Liver (tissue), 9 donors: ENCODE data around the gene DSE. TPM values are rescaled to one million over a fixed set of nuclear protein-coding genes. Genes with fewer than 3 reads are reported as not detected.

Experiments
- DNase-seq: peaks from one replicate; pipeline ENCODE4 v3.0.0-alpha.2; 2017; ENCODE audit warnings: low spot score
- H3K27ac ChIP-seq, 2 donors: one replicate each; pipeline ENCODE4 v1.7.0; 2013; ENCODE audit warnings: inconsistent platforms in 2 of 2, low read length in 2 of 2, control low read depth in 1 of 2, low read depth in 1 of 2, mild to moderate bottlenecking in 1 of 2
- H3K27me3 ChIP-seq, 4 donors: one replicate each; pipeline versions ENCODE4 v1.6.1 to v1.7.0; 2013; ENCODE audit warnings: low read length in 3 of 4, inconsistent platforms in 1 of 4, mild to moderate bottlenecking in 1 of 4, moderate library complexity in 1 of 4; ENCODE audit not compliant: control insufficient read depth in 4 of 4, insufficient read depth in 4 of 4
- H3K36me3 ChIP-seq, 4 donors: one replicate each; pipeline versions ENCODE4 v1.6.1 to v1.7.0; 2013; ENCODE audit warnings: low read length in 3 of 4, mild to moderate bottlenecking in 3 of 4, low read depth in 1 of 4, moderate library complexity in 1 of 4; ENCODE audit not compliant: control insufficient read depth in 4 of 4, insufficient read depth in 3 of 4
- H3K4me1 ChIP-seq, 4 donors: one replicate each; pipeline versions ENCODE4 v1.6.1 to v1.7.0; 2013; ENCODE audit warnings: low read length in 3 of 4, mild to moderate bottlenecking in 3 of 4, moderate library complexity in 1 of 4; ENCODE audit not compliant: control insufficient read depth in 4 of 4, insufficient read depth in 4 of 4
- H3K4me3 ChIP-seq, 3 donors: one replicate each; pipeline versions ENCODE4 v1.6.1 to v1.7.0; 2013; ENCODE audit warnings: low read length in 3 of 3, control low read depth in 1 of 3, low read depth in 1 of 3, mild to moderate bottlenecking in 1 of 3
- H3K9ac ChIP-seq, 2 donors: one replicate each; pipeline ENCODE4 v1.7.0; 2013; ENCODE audit warnings: low read length in 2 of 2, mild to moderate bottlenecking in 2 of 2, moderate library complexity in 2 of 2, control low read depth in 1 of 2, low read depth in 1 of 2
- H3K9me3 ChIP-seq, 4 donors: one replicate each; pipeline versions ENCODE4 v1.6.1 to v1.7.0; 2013; ENCODE audit warnings: low read length in 3 of 4; ENCODE audit not compliant: control insufficient read depth in 4 of 4
- EGR1 ChIP-seq, 2 donors: IDR thresholded peaks; 2 replicates each; pipeline ENCODE4 v1.6.1; 2016 to 2018; ENCODE audit warnings: antibody characterized with exemption in 2 of 2, low read depth in 2 of 2
- FOXA1 ChIP-seq: IDR thresholded peaks from 2 replicates; pipeline ENCODE4 v1.6.1; 2016; ENCODE audit warnings: antibody characterized with exemption
- FOXA2 ChIP-seq: IDR thresholded peaks from 2 replicates; pipeline ENCODE4 v1.6.1; 2016; ENCODE audit warnings: antibody characterized with exemption
- GABPA ChIP-seq, 2 donors: IDR thresholded peaks in 1 of 2; conservative IDR thresholded peaks in 1 of 2; 2 replicates each; pipeline ENCODE4 v1.6.1; 2016; ENCODE audit warnings: antibody characterized with exemption in 2 of 2, mild to moderate bottlenecking in 1 of 2, moderate library complexity in 1 of 2
- HNF4A ChIP-seq, 2 donors: conservative IDR thresholded peaks; 2 replicates each; pipeline ENCODE4 v1.6.1; 2016; ENCODE audit warnings: antibody characterized with exemption in 2 of 2, mild to moderate bottlenecking in 2 of 2
- HNF4G ChIP-seq: IDR thresholded peaks from 2 replicates; pipeline ENCODE4 v1.6.1; 2016; ENCODE audit warnings: antibody characterized with exemption
- JUND ChIP-seq, 2 donors: IDR thresholded peaks; 2 replicates each; pipeline ENCODE4 v1.6.1; 2016; ENCODE audit warnings: antibody characterized with exemption in 2 of 2
- NR2F2 ChIP-seq: IDR thresholded peaks from 2 replicates; pipeline ENCODE4 v1.6.1; 2016; ENCODE audit warnings: antibody characterized with exemption
- RAD21 ChIP-seq, 2 donors: IDR thresholded peaks; 2 replicates each; pipeline ENCODE4 v1.6.1; 2016; ENCODE audit warnings: antibody characterized with exemption in 2 of 2, mild to moderate bottlenecking in 2 of 2
- RXRA ChIP-seq, 2 donors: IDR thresholded peaks; 2 replicates each; pipeline ENCODE4 v1.6.1; 2017 to 2018; ENCODE audit warnings: antibody characterized with exemption in 2 of 2, mild to moderate bottlenecking in 1 of 2
- SP1 ChIP-seq: IDR thresholded peaks from 2 replicates; pipeline ENCODE4 v1.6.1; 2018; ENCODE audit warnings: antibody characterized with exemption, mild to moderate bottlenecking
- TAF1 ChIP-seq: conservative IDR thresholded peaks from 2 replicates; pipeline ENCODE4 v1.6.1; 2016; ENCODE audit warnings: antibody characterized with exemption, mild to moderate bottlenecking
- YY1 ChIP-seq: IDR thresholded peaks from 2 replicates; pipeline ENCODE4 v1.6.1; 2016; ENCODE audit warnings: antibody characterized with exemption, mild to moderate bottlenecking
- WGBS: extraction: QIAGEN DNeasy Blood & Tissue Kit; methylation state at CpG from one replicate; pipeline ENCODE4 v1.1.7; 2013; 5-methylcytosine and 5-hydroxymethylcytosine counted together
- polyA plus RNA-seq, 2 donors: library from polyadenylated mRNA; stranded (reverse) in 1 of 2; unstranded in 1 of 2; fragments of 200-250 nt in 1 of 2; fragments of >200 nt in 1 of 2; fragmentation: Nextera tagmentation in 1 of 2; extraction: Ambion mirVana in 1 of 2; gene quantifications; one replicate each; pipeline versions ENCODE4 v1.2.1 to v1.2.3, GENCODE V29; 2013 to 2015
- total RNA-seq, 2 donors: library from RNA; depleted of rRNA; stranded (reverse); fragments of >200 nt; gene quantifications; one replicate each; pipeline ENCODE4 v1.2.3, GENCODE V29; 2014
- TF ChIP-seq, protein P1 (sequence below): IDR thresholded peaks from 2 replicates; pipeline ENCODE4 v1.6.1; 2016; ENCODE audit warnings: antibody characterized with exemption, mild to moderate bottlenecking
- TF ChIP-seq, protein P2 (sequence below): IDR thresholded peaks from 2 replicates; pipeline ENCODE4 v1.6.1; 2016; ENCODE audit warnings: antibody characterized with exemption
- TF ChIP-seq, protein P3 (sequence below): IDR thresholded peaks from 2 replicates; pipeline ENCODE4 v1.6.1; 2016; ENCODE audit warnings: antibody characterized with exemption
- TF ChIP-seq, protein P4 (sequence below): IDR thresholded peaks from 2 replicates; pipeline ENCODE4 v1.6.1; 2016; ENCODE audit warnings: antibody characterized with exemption
- TF ChIP-seq, protein P5 (sequence below): fragments of 150-350 bp; IDR thresholded peaks from 2 replicates; pipeline ENCODE4 v1.5.1; 2017; ENCODE audit warnings: improper control_type of control experiment, low read depth, low read length; ENCODE audit not compliant: missing input control
- donor health status: healthy.
- donor health status: healthy.
- donor health status: healthy.
- donor health status: healthy.
- donor health status: healthy.

The DSE gene
- total and polyA plus RNA-seq, 4 donors: 5.5 to 22.8 (median 9.6) TPM

DNA sequence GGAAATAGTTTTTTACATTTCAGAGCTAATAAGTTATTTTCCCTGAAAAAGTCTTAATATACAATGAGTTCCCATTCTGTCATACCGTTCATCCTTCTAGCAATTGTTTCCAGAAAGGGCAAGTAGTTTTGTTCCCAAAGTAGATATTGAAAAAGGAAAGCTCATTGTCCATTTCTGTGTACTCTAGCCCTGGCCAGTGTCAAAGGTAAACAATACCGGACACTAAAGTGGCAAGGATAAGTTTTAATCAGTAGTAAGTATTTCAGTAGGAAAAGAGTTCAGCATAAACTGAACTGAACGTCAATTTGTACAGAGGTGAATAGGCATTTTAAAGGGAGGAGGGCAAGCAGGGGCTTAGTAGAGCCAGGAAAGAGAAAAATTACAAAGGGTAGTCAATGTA is 46.9 kb downstream of the DSE start:
- Histone ChIP-seq H3K27me3 (no peaks in the 10 kb centered on the region), H3K27ac (no peak overlapping the region), H3K9ac (no peak overlapping the region), H3K4me3 (no peak overlapping the region), H3K4me1 (peaks cover 0 to 8% (median 1%) of the 10 kb centered on the region in 4 donors), H3K9me3 (no peaks in the 10 kb centered on the region), H3K36me3 (no peaks in the 10 kb centered on the region)
- 30% methylated on average over 3 of the region's 3 CpGs for WGBS
- DNase-seq: no peak
- TF ChIP-seq RAD21 (IDR thresholded peaks at IDR 0.05) (no peak), FOXA2 (no peak), GABPA (IDR thresholded peaks at IDR 0.05 in 1 of 2, conservative IDR thresholded peaks at IDR 0.05 in 1 of 2) (no peak), FOXA1 (no peak), TAF1 (no peak), RXRA (IDR thresholded peaks at IDR 0.05) (no peak), EGR1 (IDR thresholded peaks at IDR 0.05; ENCODE audit: low read depth in 2 of 2) (no peak), NR2F2 (no peak), HNF4A (conservative IDR thresholded peaks at IDR 0.05) (no peak), SP1 (no peak), YY1 (no peak), HNF4G (no peak), JUND (IDR thresholded peaks at IDR 0.05) (no peak)
- TF ChIP-seq, protein P1, sequence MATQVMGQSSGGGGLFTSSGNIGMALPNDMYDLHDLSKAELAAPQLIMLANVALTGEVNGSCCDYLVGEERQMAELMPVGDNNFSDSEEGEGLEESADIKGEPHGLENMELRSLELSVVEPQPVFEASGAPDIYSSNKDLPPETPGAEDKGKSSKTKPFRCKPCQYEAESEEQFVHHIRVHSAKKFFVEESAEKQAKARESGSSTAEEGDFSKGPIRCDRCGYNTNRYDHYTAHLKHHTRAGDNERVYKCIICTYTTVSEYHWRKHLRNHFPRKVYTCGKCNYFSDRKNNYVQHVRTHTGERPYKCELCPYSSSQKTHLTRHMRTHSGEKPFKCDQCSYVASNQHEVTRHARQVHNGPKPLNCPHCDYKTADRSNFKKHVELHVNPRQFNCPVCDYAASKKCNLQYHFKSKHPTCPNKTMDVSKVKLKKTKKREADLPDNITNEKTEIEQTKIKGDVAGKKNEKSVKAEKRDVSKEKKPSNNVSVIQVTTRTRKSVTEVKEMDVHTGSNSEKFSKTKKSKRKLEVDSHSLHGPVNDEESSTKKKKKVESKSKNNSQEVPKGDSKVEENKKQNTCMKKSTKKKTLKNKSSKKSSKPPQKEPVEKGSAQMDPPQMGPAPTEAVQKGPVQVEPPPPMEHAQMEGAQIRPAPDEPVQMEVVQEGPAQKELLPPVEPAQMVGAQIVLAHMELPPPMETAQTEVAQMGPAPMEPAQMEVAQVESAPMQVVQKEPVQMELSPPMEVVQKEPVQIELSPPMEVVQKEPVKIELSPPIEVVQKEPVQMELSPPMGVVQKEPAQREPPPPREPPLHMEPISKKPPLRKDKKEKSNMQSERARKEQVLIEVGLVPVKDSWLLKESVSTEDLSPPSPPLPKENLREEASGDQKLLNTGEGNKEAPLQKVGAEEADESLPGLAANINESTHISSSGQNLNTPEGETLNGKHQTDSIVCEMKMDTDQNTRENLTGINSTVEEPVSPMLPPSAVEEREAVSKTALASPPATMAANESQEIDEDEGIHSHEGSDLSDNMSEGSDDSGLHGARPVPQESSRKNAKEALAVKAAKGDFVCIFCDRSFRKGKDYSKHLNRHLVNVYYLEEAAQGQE: no peak
- TF ChIP-seq, protein P2, sequence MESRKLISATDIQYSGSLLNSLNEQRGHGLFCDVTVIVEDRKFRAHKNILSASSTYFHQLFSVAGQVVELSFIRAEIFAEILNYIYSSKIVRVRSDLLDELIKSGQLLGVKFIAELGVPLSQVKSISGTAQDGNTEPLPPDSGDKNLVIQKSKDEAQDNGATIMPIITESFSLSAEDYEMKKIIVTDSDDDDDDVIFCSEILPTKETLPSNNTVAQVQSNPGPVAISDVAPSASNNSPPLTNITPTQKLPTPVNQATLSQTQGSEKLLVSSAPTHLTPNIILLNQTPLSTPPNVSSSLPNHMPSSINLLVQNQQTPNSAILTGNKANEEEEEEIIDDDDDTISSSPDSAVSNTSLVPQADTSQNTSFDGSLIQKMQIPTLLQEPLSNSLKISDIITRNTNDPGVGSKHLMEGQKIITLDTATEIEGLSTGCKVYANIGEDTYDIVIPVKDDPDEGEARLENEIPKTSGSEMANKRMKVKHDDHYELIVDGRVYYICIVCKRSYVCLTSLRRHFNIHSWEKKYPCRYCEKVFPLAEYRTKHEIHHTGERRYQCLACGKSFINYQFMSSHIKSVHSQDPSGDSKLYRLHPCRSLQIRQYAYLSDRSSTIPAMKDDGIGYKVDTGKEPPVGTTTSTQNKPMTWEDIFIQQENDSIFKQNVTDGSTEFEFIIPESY: no peak
- TF ChIP-seq, protein P3, sequence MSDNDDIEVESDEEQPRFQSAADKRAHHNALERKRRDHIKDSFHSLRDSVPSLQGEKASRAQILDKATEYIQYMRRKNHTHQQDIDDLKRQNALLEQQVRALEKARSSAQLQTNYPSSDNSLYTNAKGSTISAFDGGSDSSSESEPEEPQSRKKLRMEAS: no peak
- TF ChIP-seq, protein P4, sequence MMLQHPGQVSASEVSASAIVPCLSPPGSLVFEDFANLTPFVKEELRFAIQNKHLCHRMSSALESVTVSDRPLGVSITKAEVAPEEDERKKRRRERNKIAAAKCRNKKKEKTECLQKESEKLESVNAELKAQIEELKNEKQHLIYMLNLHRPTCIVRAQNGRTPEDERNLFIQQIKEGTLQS: no peak
- TF ChIP-seq, protein P5, sequence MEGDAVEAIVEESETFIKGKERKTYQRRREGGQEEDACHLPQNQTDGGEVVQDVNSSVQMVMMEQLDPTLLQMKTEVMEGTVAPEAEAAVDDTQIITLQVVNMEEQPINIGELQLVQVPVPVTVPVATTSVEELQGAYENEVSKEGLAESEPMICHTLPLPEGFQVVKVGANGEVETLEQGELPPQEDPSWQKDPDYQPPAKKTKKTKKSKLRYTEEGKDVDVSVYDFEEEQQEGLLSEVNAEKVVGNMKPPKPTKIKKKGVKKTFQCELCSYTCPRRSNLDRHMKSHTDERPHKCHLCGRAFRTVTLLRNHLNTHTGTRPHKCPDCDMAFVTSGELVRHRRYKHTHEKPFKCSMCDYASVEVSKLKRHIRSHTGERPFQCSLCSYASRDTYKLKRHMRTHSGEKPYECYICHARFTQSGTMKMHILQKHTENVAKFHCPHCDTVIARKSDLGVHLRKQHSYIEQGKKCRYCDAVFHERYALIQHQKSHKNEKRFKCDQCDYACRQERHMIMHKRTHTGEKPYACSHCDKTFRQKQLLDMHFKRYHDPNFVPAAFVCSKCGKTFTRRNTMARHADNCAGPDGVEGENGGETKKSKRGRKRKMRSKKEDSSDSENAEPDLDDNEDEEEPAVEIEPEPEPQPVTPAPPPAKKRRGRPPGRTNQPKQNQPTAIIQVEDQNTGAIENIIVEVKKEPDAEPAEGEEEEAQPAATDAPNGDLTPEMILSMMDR: no peak
